MV-4-11 (cell line): ENCODE results near the gene HMCN1.

Experiments used
- DNase-seq: peaks from one replicate; lab custom pipeline; 2025; lab: John Stamatoyannopoulos, UW

The HMCN1 gene

DNA sequence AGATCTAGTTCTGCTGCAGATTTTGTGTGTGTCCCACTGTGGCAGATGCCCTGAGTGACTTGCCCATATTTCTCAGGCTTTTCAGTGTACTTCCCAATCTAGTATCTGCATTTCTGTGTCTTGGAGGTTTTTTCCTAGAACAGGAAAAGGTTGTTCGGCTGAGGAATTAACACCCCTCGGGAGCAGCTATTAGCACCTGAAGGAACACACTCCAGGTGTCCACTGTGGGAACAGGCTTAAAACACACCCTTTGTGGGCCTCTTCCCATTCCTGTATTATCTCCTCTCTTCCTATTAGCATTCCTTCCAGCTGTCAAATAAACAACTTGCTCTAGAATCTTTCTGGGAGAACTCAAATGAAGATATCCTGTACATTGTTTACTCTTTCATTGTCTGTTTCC, 178.3 kb downstream of the HMCN1 start:
- DNase-seq: no peak

DNA sequence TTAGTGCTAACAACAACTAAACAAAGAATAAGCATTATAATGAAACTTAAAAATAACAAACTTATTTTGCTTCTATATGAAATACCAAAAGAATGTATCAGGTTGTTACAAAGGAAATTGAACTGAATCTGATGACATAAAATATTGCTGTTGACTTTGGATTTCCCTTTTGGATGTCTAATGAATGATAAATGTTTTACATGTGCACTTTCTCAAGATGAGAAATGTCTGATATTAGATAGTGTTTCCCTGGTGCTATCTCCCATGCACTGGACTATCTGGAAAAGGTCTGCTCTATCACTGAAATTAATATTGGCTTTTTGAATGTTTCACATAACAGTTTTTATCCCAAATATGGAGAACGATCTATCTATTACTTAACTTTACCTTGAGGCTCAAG, 179.9 kb downstream of the HMCN1 start:
- no peak for DNase-seq

DNA sequence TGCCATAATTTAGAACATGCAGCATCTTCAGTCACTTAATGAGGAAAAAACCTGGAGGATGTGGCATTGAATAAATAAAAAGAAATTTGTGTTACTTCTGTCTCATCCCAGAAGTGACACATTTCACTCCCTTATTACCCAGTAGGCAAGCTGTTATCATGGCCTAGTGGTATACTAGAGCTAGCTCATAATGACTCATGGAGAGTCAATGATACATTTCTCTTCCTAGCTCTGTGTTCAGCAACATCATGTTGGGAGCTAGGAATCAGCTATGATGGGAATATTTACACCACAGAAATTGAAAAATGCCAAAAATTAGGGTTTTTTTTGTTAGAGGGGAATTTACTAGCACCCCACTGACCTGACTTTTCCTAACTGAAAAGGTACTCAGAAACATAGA, 182.7 kb downstream of the HMCN1 start:
- DNase-seq: no peak

GRCh38 chr1:185917646-185918045, 183.5 kb downstream of the HMCN1 start:
- no peak for DNase-seq

- DNase-seq: no peak
These were observed 186.4 kb downstream of the HMCN1 start for GRCh38 chr1:185920602-185921001.

- DNase-seq: no peak
These were observed 187.4 kb downstream of the HMCN1 start for GRCh38 chr1:185921636-185922035.

DNA sequence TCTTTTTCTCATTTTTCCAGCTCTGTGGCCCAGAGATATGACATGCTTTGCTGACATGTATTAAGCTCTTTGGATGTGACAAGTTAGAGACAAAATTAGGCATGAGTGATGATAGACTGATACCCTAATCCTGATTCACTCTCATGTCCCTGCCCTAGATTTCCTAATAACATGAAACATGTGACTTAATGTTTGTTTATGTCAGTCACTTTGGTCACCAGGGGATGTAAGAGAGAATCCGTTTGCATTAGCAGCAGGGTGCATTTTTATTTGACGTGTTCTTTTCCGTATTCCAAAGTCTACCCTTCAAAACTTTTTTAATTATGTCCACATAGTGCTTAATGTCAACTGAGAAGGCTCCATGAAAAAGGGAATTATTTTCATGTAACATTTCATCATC, 192.4 kb downstream of the HMCN1 start:
- DNase-seq: no peak

DNA sequence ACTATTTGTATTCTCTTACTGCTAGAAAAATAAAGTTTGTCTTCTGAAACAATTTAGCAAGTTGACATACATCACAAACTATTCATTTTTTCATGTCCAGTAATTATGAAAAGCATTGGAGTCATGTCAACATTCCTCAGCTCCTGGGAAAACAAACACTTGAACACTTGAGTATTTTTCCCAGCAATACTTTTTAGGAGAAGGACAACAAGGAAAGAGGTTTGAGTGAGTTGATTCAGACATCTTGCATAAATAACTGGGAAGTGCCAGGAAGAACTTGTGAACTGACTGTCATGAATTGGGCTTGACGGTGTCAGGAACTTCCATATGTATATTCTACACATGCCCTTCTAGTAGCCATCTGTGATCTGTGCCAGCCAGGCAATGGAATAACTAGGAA, 195.6 kb downstream of the HMCN1 start:
- DNase-seq: no peak

DNA sequence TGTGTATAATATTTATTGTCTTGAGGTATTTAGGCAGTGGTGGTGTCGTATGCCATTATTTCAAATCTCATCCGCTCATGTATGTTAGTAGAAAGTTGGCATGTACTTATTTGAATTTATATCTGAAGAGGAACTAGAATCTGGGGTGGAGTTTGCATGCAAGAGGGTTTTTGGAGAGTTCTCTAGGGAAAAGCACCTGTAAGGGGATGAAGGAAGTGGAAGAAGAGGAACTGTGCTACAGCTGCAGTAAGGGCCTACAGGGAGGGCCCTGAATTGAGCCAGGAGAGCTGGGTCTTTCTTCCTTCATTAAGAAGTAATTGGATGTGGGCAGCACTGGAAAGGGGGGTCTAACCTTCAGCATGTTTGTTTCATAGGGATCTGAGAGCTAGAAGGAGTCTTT, 197.2 kb downstream of the HMCN1 start:
- no peak for DNase-seq

DNA sequence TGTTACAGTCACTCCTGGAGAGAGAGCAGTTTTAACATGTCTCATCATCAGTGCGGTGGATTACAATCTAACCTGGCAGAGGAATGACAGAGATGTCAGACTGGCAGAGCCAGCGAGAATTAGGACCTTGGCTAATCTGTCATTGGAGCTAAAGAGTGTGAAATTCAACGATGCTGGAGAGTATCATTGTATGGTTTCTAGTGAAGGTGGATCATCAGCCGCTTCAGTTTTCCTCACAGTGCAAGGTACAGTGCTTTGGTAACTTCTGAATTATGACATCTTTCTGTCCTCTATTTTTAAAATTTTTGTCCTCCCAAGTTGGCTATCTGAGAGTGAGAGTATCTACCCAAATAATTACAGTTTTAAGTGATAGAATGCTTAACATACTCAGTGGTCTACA, 199.4 kb downstream of the HMCN1 start:
- DNase-seq: no peak

DNA sequence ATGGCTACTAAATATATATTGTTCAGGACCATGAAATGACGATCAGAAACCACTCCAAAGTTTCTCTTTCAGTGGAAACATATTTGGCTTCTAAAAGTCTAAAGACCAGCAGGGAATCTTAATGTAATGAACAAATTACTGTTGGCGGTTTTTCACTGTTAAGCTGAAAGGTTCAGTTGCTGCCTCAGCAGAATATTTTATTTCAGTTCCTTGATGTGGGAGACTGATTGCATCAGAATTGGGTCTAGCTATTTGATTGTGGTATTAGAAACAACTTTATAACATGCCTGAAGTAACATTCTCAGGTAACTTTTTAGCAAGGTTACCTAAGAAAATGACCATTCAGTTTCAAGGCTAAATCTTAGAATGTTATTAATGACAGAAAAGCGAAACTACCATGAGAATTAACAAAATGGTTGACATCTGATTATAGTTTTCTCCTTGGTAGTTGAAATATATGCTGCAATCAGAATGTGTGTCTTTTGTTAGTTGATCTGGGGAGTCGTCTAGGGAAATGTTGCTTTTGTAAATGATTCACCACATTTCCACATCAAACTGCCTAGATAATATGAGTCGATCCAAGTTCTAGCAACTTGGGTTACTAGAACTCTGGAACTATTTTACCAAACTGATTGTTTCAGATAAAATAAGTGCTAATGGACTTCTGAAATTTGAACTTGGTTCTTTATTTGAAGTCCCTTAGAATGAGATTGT, 200.4 kb downstream of the HMCN1 start:
- no peak for DNase-seq

GRCh38 chr1:185935360-185935759, 201.2 kb downstream of the HMCN1 start:
- no peak for DNase-seq

GRCh38 chr1:185936641-185937040, 202.4 kb downstream of the HMCN1 start:
- no peak for DNase-seq

- DNase-seq: no peak
These were observed 204.2 kb downstream of the HMCN1 start for GRCh38 chr1:185938396-185938795.

DNA sequence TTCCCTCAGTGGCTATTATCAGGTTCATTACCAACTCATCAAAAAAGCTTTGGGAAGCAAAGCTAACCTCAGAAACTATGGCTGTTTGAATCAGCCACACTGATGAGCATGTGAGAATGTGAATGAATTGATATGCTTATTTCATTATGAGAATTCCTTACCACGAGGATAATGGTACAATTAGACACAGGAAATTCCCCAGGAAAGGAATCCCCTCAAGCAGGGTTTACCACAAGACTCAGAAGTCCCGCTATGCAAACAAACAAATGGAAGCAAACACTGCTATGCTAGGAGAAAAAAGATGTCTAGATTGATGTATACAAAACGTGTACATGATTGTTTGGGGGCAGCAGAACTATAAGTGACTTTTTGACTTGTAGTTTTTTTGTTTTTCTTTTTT, 205.0 kb downstream of the HMCN1 start:
- DNase-seq: no peak

DNA sequence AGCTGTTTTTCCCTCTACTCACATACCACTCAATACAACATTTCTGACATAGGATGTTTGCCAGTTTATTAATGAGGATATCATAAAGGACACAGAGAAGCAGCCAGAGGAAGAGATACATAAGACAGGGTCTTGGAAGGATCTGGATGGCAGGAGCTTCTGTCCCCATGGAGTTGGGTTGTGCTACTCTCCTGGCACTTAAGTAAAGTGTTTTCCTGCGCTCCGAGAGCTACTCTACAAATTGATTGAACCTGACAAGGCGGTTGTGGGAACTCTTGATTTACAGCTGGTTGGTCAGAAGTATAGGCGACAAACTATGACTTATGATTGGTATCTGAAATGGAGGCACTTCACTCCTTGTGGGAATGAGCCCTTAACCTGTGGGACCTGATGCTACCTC, 208.8 kb downstream of the HMCN1 start:
- no peak for DNase-seq

DNA sequence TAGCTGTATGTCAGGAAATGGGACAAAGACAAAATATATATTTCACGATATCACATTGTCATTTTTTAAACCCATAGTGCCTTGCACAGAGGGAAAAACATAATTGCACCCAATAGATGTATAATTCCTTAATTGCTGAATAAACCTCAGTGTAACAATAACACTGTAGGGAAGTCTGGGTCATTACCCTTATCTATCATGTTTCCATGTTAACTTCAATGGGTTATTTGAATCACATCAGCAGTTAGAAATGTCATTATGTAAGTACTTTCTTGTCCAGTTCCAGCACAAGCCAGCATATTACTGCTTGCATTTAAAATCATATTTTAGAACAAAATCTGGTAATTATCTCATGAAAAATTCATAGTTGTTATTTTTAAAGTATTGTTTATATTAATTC, 222.7 kb downstream of the HMCN1 start:
- no peak for DNase-seq

- no peak for DNase-seq
These were observed 223.5 kb downstream of the HMCN1 start for GRCh38 chr1:185957441-185958363.

GRCh38 chr1:185960422-185961321, 226.5 kb downstream of the HMCN1 start:
- no peak for DNase-seq

DNA sequence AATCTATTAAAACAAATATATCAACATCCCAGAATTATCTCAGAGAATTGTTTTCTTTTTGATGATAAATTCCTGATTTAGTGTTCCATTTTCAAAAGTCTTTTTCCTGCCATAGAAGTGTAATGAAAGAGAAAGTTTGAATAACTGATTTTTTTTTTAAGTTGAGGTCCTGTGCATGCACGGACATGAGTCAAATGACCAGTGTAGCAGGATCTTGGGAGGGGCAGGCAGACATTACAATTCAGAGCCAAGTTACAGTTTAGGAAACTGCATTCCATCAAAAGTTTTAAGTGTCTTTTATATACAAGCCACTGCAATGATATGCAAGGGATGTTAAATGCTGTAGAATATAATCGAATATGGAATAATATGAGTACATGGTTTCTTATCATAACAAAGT, 227.5 kb downstream of the HMCN1 start:
- no peak for DNase-seq

DNA sequence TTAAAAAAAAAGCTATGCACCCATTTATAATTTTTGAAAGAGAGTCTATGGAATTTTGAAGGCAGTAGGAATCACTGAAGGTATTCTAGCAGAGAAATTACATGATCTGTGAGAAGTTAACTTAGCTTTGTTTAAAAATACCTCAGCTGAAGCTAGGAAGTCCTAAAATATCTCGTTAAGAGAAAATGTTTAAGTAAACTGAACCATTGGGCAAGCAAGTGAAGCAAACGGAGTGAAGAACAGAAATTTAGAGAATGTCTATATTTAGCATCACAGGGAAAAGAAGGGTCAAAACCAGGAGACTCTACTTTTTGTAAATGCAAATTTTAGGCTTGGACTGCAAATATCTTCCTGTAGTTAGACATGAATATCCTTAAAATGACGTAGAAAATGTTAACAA, 230.8 kb downstream of the HMCN1 start:
- no peak for DNase-seq

- DNase-seq: no peak
These were observed 231.7 kb downstream of the HMCN1 start for GRCh38 chr1:185965870-185966269.
